Thyroid gland (tissue), 4 donors: ENCODE measurements around the gene LENG9. TPM values are rescaled to one million over a fixed set of nuclear protein-coding genes. Genes with fewer than 3 reads are reported as not detected.

Source experiments
- DNase-seq, 2 donors: peaks; one replicate each; pipeline ENCODE4 v3.0.0-alpha.2; 2019
- H3K27ac ChIP-seq, 3 donors: fragments of 200-600 bp; sonication (generic); 1 replicate in 2 of 3; 2 replicates in 1 of 3; pipeline ENCODE4 v1.5.1; 2016 to 2019; ENCODE audit warnings: mild to moderate bottlenecking in 1 of 3, moderate library complexity in 1 of 3
- H3K27me3 ChIP-seq: fragments of 200-600 bp; sonication (generic); one replicate; pipeline ENCODE4 v1.5.1; 2019
- H3K36me3 ChIP-seq, 2 donors: fragments of 200-600 bp; sonication (generic); one replicate each; pipeline ENCODE4 v1.5.1; 2016 to 2019
- H3K4me1 ChIP-seq, 2 donors: fragments of 200-600 bp; sonication (generic); one replicate each; pipeline ENCODE4 v1.5.1; 2017 to 2019
- H3K4me3 ChIP-seq, 3 donors: fragments of 200-600 bp; sonication (generic); replicated peaks in 1 of 3; 1 replicate in 2 of 3; 2 replicates in 1 of 3; pipeline ENCODE4 v1.5.1; 2016; ENCODE audit warnings: mild to moderate bottlenecking in 1 of 3
- H3K9me3 ChIP-seq: fragments of 200-600 bp; sonication (generic); one replicate; pipeline ENCODE4 v1.5.1; 2017
- POLR2A ChIP-seq, 2 donors: fragments of 450-650 bp; IDR thresholded peaks; one replicate each; pipeline ENCODE4 v1.6.1; 2017; ENCODE audit warnings: antibody characterized with exemption in 2 of 2, mild to moderate bottlenecking in 2 of 2, moderate library complexity in 1 of 2
- WGBS, 2 donors: methylation state at CpG; one replicate each; pipeline ENCODE4 v1.1.5; 2017; 5-methylcytosine and 5-hydroxymethylcytosine counted together
- intact Hi-C: fragments of 100-400 bp; cut with DNase I; formaldehyde crosslinking; loops from one replicate; pipeline ENCODE4 v1.15.1; 2023
- total RNA-seq, 4 donors: library from RNA; depleted of rRNA; stranded (reverse); fragments of >200 nt; gene quantifications; one replicate each; pipeline ENCODE4 v1.2.3, GENCODE V29; 2016
- TF ChIP-seq, protein P1 (sequence below), 6 experiments: fragments of 200-600 bp in 3 of 6; fragments of 450-650 bp in 3 of 6; sonication (generic) in 3 of 6; IDR thresholded peaks; one replicate each; pipeline ENCODE4 v1.5.1; 2016 to 2019; ENCODE audit warnings: antibody characterized with exemption in 6 of 6, mild to moderate bottlenecking in 2 of 6, inconsistent platforms in 1 of 6, moderate library complexity in 1 of 6

LENG9 gene
- total RNA-seq, 4 donors from 2014 or later: 1.3 to 4.6 (median 3.2) TPM

GRCh38 chr19:54418930-54419800 is 44.4 kb downstream of the LENG9 start:
- peaks cover 12% of the 10 kb centered on the region for H3K27me3 ChIP-seq
- intact Hi-C loops: no loop called here
- DNase-seq: no peak
- H3K36me3 ChIP-seq: no peaks in the 10 kb centered on the region
- H3K4me1 ChIP-seq: peaks cover 0 to 7% of the 10 kb centered on the region in 2 donors
- no peaks in the 10 kb centered on the region for H3K9me3 ChIP-seq
- no peak overlapping the region for H3K4me3 ChIP-seq
- H3K27ac ChIP-seq: no peak overlapping the region
- 90 to 93% methylated on average over 21 of the region's 26 CpGs for WGBS, 2 donors
- TF ChIP-seq, protein P1, sequence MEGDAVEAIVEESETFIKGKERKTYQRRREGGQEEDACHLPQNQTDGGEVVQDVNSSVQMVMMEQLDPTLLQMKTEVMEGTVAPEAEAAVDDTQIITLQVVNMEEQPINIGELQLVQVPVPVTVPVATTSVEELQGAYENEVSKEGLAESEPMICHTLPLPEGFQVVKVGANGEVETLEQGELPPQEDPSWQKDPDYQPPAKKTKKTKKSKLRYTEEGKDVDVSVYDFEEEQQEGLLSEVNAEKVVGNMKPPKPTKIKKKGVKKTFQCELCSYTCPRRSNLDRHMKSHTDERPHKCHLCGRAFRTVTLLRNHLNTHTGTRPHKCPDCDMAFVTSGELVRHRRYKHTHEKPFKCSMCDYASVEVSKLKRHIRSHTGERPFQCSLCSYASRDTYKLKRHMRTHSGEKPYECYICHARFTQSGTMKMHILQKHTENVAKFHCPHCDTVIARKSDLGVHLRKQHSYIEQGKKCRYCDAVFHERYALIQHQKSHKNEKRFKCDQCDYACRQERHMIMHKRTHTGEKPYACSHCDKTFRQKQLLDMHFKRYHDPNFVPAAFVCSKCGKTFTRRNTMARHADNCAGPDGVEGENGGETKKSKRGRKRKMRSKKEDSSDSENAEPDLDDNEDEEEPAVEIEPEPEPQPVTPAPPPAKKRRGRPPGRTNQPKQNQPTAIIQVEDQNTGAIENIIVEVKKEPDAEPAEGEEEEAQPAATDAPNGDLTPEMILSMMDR (IDR thresholded peaks at IDR 0.05): no peak
- TF ChIP-seq POLR2A (IDR thresholded peaks at IDR 0.05): no peak

DNA sequence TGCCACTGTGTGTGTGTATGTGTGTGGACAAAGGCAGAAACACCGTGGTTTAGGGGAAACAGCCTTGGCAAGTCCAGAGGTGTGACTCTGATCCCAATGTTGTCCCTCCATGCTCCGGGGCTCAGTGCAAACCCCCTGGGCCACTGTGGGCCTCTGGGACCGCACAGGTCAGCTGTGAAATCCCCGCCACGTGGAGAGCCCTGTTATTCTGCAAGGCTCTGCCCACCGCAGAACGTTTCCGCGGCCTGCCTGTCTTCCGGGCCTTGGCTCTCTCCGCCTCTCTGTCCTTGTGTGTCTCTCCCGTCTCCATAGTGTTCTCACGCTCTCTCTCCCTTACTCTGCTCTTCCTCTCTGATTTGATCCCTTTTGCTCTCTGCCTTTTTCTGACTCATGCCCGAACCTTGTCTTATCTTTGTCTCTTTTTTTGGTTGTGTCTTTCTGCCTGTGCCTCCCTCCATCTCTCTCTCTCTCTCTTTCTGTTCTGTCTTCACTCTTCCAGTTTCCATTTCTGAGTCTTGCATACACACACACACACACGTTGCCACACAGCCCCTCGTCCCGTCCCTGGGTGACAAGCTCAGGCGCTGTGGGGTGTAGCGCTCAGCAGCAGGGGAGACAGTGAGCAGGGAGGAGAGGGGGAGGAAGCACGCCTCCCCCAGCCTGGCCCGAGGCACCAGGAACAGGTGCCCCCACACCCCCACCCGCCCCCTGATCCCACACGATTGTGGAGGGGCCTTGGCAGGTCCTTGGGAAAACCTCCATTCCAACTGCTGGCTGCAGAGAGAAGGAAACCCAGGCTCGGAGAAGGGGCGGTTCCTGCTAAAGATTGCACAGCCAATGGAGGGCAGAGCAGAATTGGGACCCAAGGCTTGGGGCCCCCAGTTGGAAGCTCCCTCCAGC is 45.3 kb downstream of the LENG9 start:
- no peak for DNase-seq
- Histone ChIP-seq H3K36me3 (no peaks in the 10 kb centered on the region), H3K27ac (no peak overlapping the region), H3K9me3 (no peaks in the 10 kb centered on the region), H3K4me1 (peaks cover 0 to 7% of the 10 kb centered on the region in 2 donors), H3K4me3 (no peak overlapping the region), H3K27me3 (peaks cover 12% of the 10 kb centered on the region)
- 23% methylated on average over 23 to 25 of the region's 25 CpGs for WGBS, 2 donors
- intact Hi-C loops: no loop called here
- TF ChIP-seq POLR2A (IDR thresholded peaks at IDR 0.05): no peak
- TF ChIP-seq, protein P1 (IDR thresholded peaks at IDR 0.05): no peak

GRCh38 chr19:54416695-54417491 is 46.7 kb downstream of the LENG9 start:
- Histone ChIP-seq H3K36me3 (no peaks in the 10 kb centered on the region), H3K4me3 (no peak overlapping the region), H3K27me3 (peaks cover 12% of the 10 kb centered on the region), H3K4me1 (peaks cover 0 to 7% of the 10 kb centered on the region in 2 donors), H3K27ac (no peak overlapping the region), H3K9me3 (no peaks in the 10 kb centered on the region)
- DNase-seq: no peak
- 45 to 63% methylated on average over 13 to 29 of the region's 44 CpGs for WGBS, 2 donors
- TF ChIP-seq, protein P1 (IDR thresholded peaks at IDR 0.05): no peak
- no peak for TF ChIP-seq POLR2A (IDR thresholded peaks at IDR 0.05)
- intact Hi-C loops: no loop called here

DNA sequence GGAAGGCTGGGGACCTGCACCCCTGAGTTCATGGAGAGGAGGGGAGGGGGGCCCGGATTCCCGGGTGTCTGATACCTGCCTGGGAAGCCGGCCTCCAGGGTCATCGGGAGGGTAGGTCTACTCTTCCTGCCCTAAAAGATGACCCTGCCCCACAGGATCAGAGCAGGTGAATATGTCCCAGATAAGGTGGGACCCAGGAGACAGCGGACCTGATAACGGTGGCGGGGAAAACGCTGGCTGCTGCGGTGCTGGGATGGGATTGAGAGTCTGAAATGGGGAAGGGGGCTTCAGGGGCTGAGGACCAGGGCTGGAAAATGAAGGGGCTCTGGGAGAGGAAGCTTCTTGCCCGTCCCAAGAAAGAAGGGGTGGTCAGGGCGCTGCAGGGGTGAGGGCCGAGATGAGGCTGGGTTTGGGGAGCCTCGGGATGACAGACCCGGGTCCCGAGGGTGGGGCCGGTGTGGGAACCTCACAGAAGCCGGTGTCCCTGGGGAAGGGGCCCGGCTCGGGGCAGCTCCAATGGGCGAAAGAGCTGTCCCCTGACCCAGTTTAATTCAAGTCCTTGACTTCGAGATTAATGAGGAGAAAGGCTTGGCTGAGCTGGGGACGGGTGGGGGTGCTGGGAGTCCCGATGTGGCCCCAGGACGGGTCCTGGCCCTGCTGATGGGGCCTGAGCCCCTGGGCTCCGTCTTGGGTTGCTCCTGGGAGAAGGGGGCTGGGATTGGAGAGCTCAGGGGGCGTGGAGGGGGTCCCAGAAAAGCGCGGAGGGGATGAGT is 47.5 kb downstream of the LENG9 start:
- Histone ChIP-seq H3K4me3 (no peak overlapping the region), H3K27me3 (peaks cover 12% of the 10 kb centered on the region), H3K36me3 (no peaks in the 10 kb centered on the region), H3K4me1 (peaks cover 0 to 7% of the 10 kb centered on the region in 2 donors), H3K27ac (no peak overlapping the region), H3K9me3 (no peaks in the 10 kb centered on the region)
- intact Hi-C loops: no loop called here
- 3 to 4% methylated on average over 23 to 25 of the region's 28 CpGs for WGBS, 2 donors
- TF ChIP-seq, protein P1 (IDR thresholded peaks at IDR 0.05): no peak
- no peak for TF ChIP-seq POLR2A (IDR thresholded peaks at IDR 0.05)
- no peak for DNase-seq
